ENCODE results near the gene ZNF530. TPM values are rescaled to one million over a fixed set of nuclear protein-coding genes. Genes with fewer than 3 reads are reported as not detected.

The ZNF530 gene
- total RNA-seq, result 3.3 and 4.8 TPM in 2 replicates

GRCh38 chr19:57599761-57600383 is at the start of gene ZNF530:
Gene ZNF530, plus strand, starts transcription at chr19:57599885. Its CDS starts 4,461 bp downstream, at chr19:57604346.

GRCh38 chr19:57559404-57560025 is 40.2 kb upstream of the ZNF530 start, which contains the start of gene ZNF550:
Gene ZNF550, minus strand, starts transcription at chr19:57559863. Its CDS starts 181 bp downstream, at chr19:57559682.

GRCh38 chr19:57578487-57579205 is 21.0 kb upstream of the ZNF530 start, which contains the start of gene ZNF416:
Gene ZNF416, minus strand, starts transcription at chr19:57578911. Its CDS starts 207 bp downstream, at chr19:57578704.

GRCh38 chr19:57583521-57584416 is 15.9 kb upstream of the ZNF530 start, which contains the start of gene ZIK1:
Gene ZIK1, plus strand, starts transcription at chr19:57584145. Its CDS starts 212 bp downstream, at chr19:57584357.

GRCh38 chr19:57613941-57614743 is 14.5 kb downstream of the ZNF530 start, which contains the start of gene ZNF134:
Gene ZNF134, plus strand, starts transcription at chr19:57614242. Its CDS starts 5,227 bp downstream, at chr19:57619469.

GRCh38 chr19:57632987-57633831 is 33.5 kb downstream of the ZNF530 start, which contains the start of gene ZNF211:
Gene ZNF211, plus strand, starts transcription at chr19:57633168. Its CDS starts 179 bp downstream, at chr19:57633347.

Other genes starting within 250 kb of the ZNF530 start
- gene ZNF304, start 248.6 kb upstream of the ZNF530 start, total RNA-seq, result 6.7 and 8.2 TPM in 2 replicates
- 4.5 and 9.3 TPM in 2 replicates for gene TRAPPC2B, start 236.3 kb upstream of the ZNF530 start, total RNA-seq
- gene ZNF547, start 236.3 kb upstream of the ZNF530 start, total RNA-seq, result 1.2 and 3.1 TPM in 2 replicates
- 10.0 and 10.3 TPM in 2 replicates for gene ZNF548, start 210.0 kb upstream of the ZNF530 start, total RNA-seq
- 9.2 and 11.1 TPM in 2 replicates for gene ZNF17, start 188.7 kb upstream of the ZNF530 start, total RNA-seq
- 10.8 and 11.1 TPM in 2 replicates for gene ZNF749, start 164.6 kb upstream of the ZNF530 start, total RNA-seq
- 0.65 and 0.66 TPM in 2 replicates for gene VN1R1, start 142.7 kb upstream of the ZNF530 start, total RNA-seq
- gene ZNF772, start 122.3 kb upstream of the ZNF530 start, total RNA-seq, result 15.1 and 15.3 TPM in 2 replicates
- gene ZNF419, start 112.1 kb upstream of the ZNF530 start, total RNA-seq, result 6.9 and 8.1 TPM in 2 replicates
- 6.0 and 9.0 TPM in 2 replicates for gene ZNF773, start 99.9 kb upstream of the ZNF530 start, total RNA-seq
- gene ZNF549, start 72.5 kb upstream of the ZNF530 start, total RNA-seq, result 3.5 and 5.3 TPM in 2 replicates
- 5.5 and 6.0 TPM in 2 replicates for gene ZNF550, start 40.0 kb upstream of the ZNF530 start, total RNA-seq
- gene ZNF416, start 21.0 kb upstream of the ZNF530 start, total RNA-seq, result 4.2 and 5.6 TPM in 2 replicates
- gene ZIK1, start 15.7 kb upstream of the ZNF530 start, total RNA-seq, result 1.4 and 4.4 TPM in 2 replicates
- gene ZNF134, start 14.4 kb downstream of the ZNF530 start, total RNA-seq, result 14.1 and 18.0 TPM in 2 replicates
- gene ZNF211, start 33.3 kb downstream of the ZNF530 start, total RNA-seq, result 5.8 and 7.6 TPM in 2 replicates
- gene ZSCAN4, start 69.0 kb downstream of the ZNF530 start, total RNA-seq, result not detected in 2 replicates
- 10.1 and 11.3 TPM in 2 replicates for gene ZNF551, start 82.1 kb downstream of the ZNF530 start, total RNA-seq
- gene ZNF154, start 109.3 kb downstream of the ZNF530 start, total RNA-seq, result 0.79 and 1.6 TPM in 2 replicates
- 4.5 and 5.1 TPM in 2 replicates for gene ZNF671, start 127.7 kb downstream of the ZNF530 start, total RNA-seq
- gene ZNF776, start 146.9 kb downstream of the ZNF530 start, total RNA-seq, result 13.4 and 17.6 TPM in 2 replicates
- 19.8 and 21.7 TPM in 2 replicates for gene ZNF586, start 169.8 kb downstream of the ZNF530 start, total RNA-seq
- gene ZNF552, start 215.0 kb downstream of the ZNF530 start, total RNA-seq, result 8.0 and 9.1 TPM in 2 replicates
- 23.7 and 48.5 TPM in 2 replicates for gene ZNF587B, start 230.4 kb downstream of the ZNF530 start, total RNA-seq
- gene ZNF587, start 250.0 kb downstream of the ZNF530 start, total RNA-seq, result 35.4 and 47.7 TPM in 2 replicates